ENCODE results near the gene ATP2C1. TPM values are rescaled to one million over a fixed set of nuclear protein-coding genes. Genes with fewer than 3 reads are reported as not detected.

Gene ATP2C1
- total and polyA plus RNA-seq, 2 of the 13 experiments (the other 11 are each of a cell fraction or from before 2014, with no cell fraction given): 32.4 to 37.6 TPM

GRCh38 chr3:131026321-131027151 lies 132.7 kb downstream of the ATP2C1 start, which contains the start of the genes ASTE1 and NEK11 (continued):
- TF ChIP-seq ZNF318 (CRISPR knock-in tag; IDR thresholded peaks at IDR 0.05) (no peak), ASH2L (IDR thresholded peaks at IDR 0.05; ENCODE audit: insufficient read length, low read depth, low read length) (peak; percentile 60), RXRA (CRISPR knock-in tag; IDR thresholded peaks at IDR 0.05) (peak; percentile 56; the same call in 1 of the 2 replicates), MZF1 (CRISPR knock-in tag; IDR thresholded peaks at IDR 0.05; ENCODE audit: borderline replicate concordance) (no peak), HMGA1 (CRISPR knock-in tag; conservative IDR thresholded peaks at IDR 0.05) (no peak), ZNF792 (CRISPR knock-in tag; IDR thresholded peaks at IDR 0.05) (0 out of 2 replicates have a peak, but pooled peaks have one; percentile 41), ZNF572 (CRISPR knock-in tag; IDR thresholded peaks at IDR 0.05) (no peak), ZNF510 (CRISPR knock-in tag; IDR thresholded peaks at IDR 0.05; ENCODE audit: low read depth) (peak; percentile 54; the same call in 1 of the 2 replicates), REST (IDR thresholded peaks at IDR 0.05; ENCODE audit: borderline replicate concordance in 1 of 2, low read depth in 1 of 2, low read length in 2 of 2) (no peak), RNF2 (conservative IDR thresholded peaks at IDR 0.05; ENCODE audit: low read depth) (peak; percentile 90), THAP7 (CRISPR knock-in tag; IDR thresholded peaks at IDR 0.05) (peak; percentile 69; the same call in 1 of the 2 replicates), SOX13 (IDR thresholded peaks at IDR 0.05) (no peak), SOX13 (CRISPR knock-in tag; conservative IDR thresholded peaks at IDR 0.05 in 1 of 2, IDR thresholded peaks at IDR 0.05 in 1 of 2) (no peak; a peak in 1 of 4 replicates), THAP11 (CRISPR knock-in tag; IDR thresholded peaks at IDR 0.05) (peak; percentile 83), POLR2AphosphoS5 (IDR thresholded peaks at IDR 0.05; ENCODE audit: low read depth, low read length) (peak; percentile 72)

Measured in HepG2 (cell line).